Esophagus muscularis mucosa (tissue), 4 donors: Measurements from ENCODE around the gene JAKMIP1. TPM values are rescaled to one million over a fixed set of nuclear protein-coding genes. Genes with fewer than 3 reads are reported as not detected.

Experiments
- DNase-seq: peaks from one replicate; pipeline ENCODE4 v3.0.0-alpha.2; 2017; ENCODE audit errors: extremely low spot score
- H3K27ac ChIP-seq, 4 donors: fragments of 200-600 bp; sonication (generic); replicated peaks in 1 of 4; 1 replicate in 3 of 4; 2 replicates in 1 of 4; pipeline ENCODE4 v1.5.1; 2016 to 2019; ENCODE audit warnings: mild to moderate bottlenecking in 1 of 4
- H3K27me3 ChIP-seq, 4 donors: fragments of 200-600 bp; sonication (generic); one replicate each; pipeline versions ENCODE4 v1.5.1 to v1.6.0; 2016 to 2019
- H3K36me3 ChIP-seq, 4 donors: fragments of 200-600 bp; sonication (generic); one replicate each; pipeline ENCODE4 v1.5.1; 2016 to 2019
- H3K4me1 ChIP-seq, 4 donors: fragments of 200-600 bp; sonication (generic); one replicate each; pipeline ENCODE4 v1.5.1; 2016 to 2019
- H3K4me3 ChIP-seq, 4 donors: fragments of 200-600 bp; sonication (generic); 1 replicate in 2 of 4; 2 replicates in 2 of 4; pipeline ENCODE4 v1.5.1; 2016 to 2019; ENCODE audit warnings: mild to moderate bottlenecking in 4 of 4, moderate library complexity in 1 of 4
- H3K9me3 ChIP-seq, 4 donors: fragments of 200-600 bp; sonication (generic); 1 replicate in 3 of 4; 2 replicates in 1 of 4; pipeline ENCODE4 v1.5.1; 2016 to 2019
- EP300 ChIP-seq: sonication (generic); formaldehyde crosslinking; IDR thresholded peaks from one replicate; pipeline ENCODE4 v1.6.1; 2017; ENCODE audit warnings: antibody characterized with exemption
- POLR2A ChIP-seq: fragments of 450-650 bp; IDR thresholded peaks from one replicate; pipeline ENCODE4 v1.6.1; 2017; ENCODE audit warnings: antibody characterized with exemption, moderate library complexity, mild to moderate bottlenecking, low read depth
- POLR2AphosphoS5 ChIP-seq, 2 donors: sonication (generic); formaldehyde crosslinking; IDR thresholded peaks; one replicate each; pipeline ENCODE4 v1.6.1; 2017; ENCODE audit warnings: antibody characterized with exemption in 2 of 2
- WGBS: methylation state at CpG from one replicate; pipeline ENCODE4 v1.1.5; 2018; 5-methylcytosine and 5-hydroxymethylcytosine counted together
- intact Hi-C: fragments of 100-400 bp; cut with DNase I; formaldehyde crosslinking; loops from one replicate; pipeline ENCODE4 v1.15.1; 2023
- total RNA-seq, 4 donors: library from RNA; depleted of rRNA; stranded (reverse); fragments of >200 nt; gene quantifications; one replicate each; pipeline versions ENCODE4 v1.1.0 to v1.2.1, GENCODE V29; 2016
- TF ChIP-seq, protein P1 (sequence below), 3 experiments: fragments of 200-600 bp in 2 of 3; fragments of 450-650 bp in 1 of 3; sonication (generic) in 2 of 3; IDR thresholded peaks; one replicate each; pipeline ENCODE4 v1.5.1; 2017 to 2019; ENCODE audit warnings: antibody characterized with exemption in 3 of 3, mild to moderate bottlenecking in 2 of 3, moderate library complexity in 1 of 3

JAKMIP1 gene
- total RNA-seq, 4 donors from 2014 or later, result 0.57 to 2.8 (median 0.91) TPM

- no peak for DNase-seq
- Histone ChIP-seq H3K4me3 (no peak overlapping the region), H3K4me1 (no peaks in the 10 kb centered on the region), H3K27me3 (peaks cover 0 to 69% (median 0%) of the 10 kb centered on the region in 4 donors), H3K9me3 (no peaks in the 10 kb centered on the region), H3K36me3 (no peaks in the 10 kb centered on the region), H3K27ac (no peak overlapping the region)
- intact Hi-C loops, result no loop called here
- TF ChIP-seq POLR2A, result no peak
- no peak for TF ChIP-seq POLR2AphosphoS5 (IDR thresholded peaks at IDR 0.05)
- TF ChIP-seq EP300, result no peak
- TF ChIP-seq, protein P1, sequence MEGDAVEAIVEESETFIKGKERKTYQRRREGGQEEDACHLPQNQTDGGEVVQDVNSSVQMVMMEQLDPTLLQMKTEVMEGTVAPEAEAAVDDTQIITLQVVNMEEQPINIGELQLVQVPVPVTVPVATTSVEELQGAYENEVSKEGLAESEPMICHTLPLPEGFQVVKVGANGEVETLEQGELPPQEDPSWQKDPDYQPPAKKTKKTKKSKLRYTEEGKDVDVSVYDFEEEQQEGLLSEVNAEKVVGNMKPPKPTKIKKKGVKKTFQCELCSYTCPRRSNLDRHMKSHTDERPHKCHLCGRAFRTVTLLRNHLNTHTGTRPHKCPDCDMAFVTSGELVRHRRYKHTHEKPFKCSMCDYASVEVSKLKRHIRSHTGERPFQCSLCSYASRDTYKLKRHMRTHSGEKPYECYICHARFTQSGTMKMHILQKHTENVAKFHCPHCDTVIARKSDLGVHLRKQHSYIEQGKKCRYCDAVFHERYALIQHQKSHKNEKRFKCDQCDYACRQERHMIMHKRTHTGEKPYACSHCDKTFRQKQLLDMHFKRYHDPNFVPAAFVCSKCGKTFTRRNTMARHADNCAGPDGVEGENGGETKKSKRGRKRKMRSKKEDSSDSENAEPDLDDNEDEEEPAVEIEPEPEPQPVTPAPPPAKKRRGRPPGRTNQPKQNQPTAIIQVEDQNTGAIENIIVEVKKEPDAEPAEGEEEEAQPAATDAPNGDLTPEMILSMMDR (IDR thresholded peaks at IDR 0.05), result no peak
- WGBS, result 73% methylated on average over 12 of the region's 15 CpGs
Observed at GRCh38 chr4:6152869-6153705, 47.3 kb downstream of the JAKMIP1 start.

DNA sequence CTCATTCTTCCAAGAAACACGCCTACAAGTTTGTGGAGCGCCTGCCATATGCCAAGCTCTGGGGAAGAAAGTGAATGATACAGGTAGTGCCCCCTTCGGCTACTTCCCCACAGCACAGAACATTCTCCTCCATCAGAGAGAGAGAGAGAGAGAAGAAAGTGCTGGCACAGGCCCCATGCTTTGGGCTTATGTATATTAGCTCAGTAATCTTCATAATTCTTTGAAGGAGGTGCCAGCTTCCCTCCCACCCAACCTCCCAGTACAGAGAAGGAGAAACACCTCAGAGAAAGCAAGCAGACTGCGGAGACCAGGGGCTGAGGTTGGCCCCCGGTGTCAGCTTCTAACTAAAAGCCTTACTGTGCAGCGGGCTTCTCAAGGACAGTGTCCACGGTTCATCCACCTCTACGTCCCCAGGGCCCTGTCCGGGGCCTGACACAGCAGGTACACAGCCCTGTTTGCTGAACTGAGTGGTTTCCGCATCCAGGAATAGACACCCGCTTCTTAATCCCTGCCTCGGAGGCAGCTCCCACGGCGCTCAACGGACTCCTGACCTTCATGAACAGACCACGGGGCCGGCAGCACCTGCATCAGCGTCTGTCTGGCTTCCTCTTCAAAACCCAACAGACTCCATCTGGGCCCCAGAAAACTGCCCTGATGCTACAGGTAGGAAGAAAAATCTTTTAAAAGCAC is 50.2 kb downstream of the JAKMIP1 start:
- no peak overlapping the region for H3K27ac ChIP-seq
- 89% methylated on average over 16 of the region's 18 CpGs for WGBS
- no peaks in the 10 kb centered on the region for H3K36me3 ChIP-seq
- intact Hi-C loops, result no loop called here
- H3K27me3 ChIP-seq, result peaks cover 0 to 54% (median 0%) of the 10 kb centered on the region in 4 donors
- H3K4me3 ChIP-seq, result no peak overlapping the region
- TF ChIP-seq POLR2A (no peak), POLR2AphosphoS5 (IDR thresholded peaks at IDR 0.05) (no peak), EP300 (no peak)
- TF ChIP-seq, protein P1 (IDR thresholded peaks at IDR 0.05), result no peak
- no peaks in the 10 kb centered on the region for H3K4me1 ChIP-seq
- no peak for DNase-seq
- peaks cover 0 to 4% (median 2%) of the 10 kb centered on the region in 4 donors for H3K9me3 ChIP-seq

- no peak overlapping the region for H3K27ac ChIP-seq
- H3K4me3 ChIP-seq, result no peak overlapping the region
- DNase-seq, result no peak
- H3K4me1 ChIP-seq, result no peaks in the 10 kb centered on the region
- H3K36me3 ChIP-seq, result no peaks in the 10 kb centered on the region
- TF ChIP-seq POLR2AphosphoS5 (IDR thresholded peaks at IDR 0.05) (no peak), EP300 (no peak), POLR2A (no peak)
- TF ChIP-seq, protein P1 (IDR thresholded peaks at IDR 0.05), result no peak
- H3K27me3 ChIP-seq, result peaks cover 0 to 38% (median 0%) of the 10 kb centered on the region in 4 donors
- peaks cover 0 to 11% (median 7%) of the 10 kb centered on the region in 4 donors for H3K9me3 ChIP-seq
- intact Hi-C loops, result no loop called here
- 80% methylated on average over 20 of the region's 20 CpGs for WGBS
Observed at GRCh38 chr4:6148506-6149205, 51.7 kb downstream of the JAKMIP1 start.

DNA sequence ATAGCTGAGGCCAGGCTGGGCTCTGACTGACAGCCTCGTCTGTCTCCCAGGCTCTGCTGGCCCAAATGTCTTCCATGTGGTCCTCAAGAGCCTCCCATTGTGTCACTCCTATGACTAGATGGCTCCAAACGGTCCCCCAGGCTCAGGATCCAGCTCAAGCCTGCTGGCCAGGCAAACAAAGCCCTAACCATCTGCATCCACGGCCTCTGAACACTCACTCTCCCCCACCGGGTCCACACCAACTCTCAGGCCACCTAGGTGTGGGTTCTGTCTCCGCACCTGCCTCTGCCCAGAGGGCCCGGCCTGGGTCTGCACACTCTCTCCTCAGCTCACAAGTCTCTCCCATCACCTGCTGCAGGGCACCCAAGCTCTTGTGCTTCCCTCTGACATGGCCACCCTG is 52.9 kb downstream of the JAKMIP1 start:
- no peak overlapping the region for H3K27ac ChIP-seq
- DNase-seq, result no peak
- no peaks in the 10 kb centered on the region for H3K4me1 ChIP-seq
- no peaks in the 10 kb centered on the region for H3K36me3 ChIP-seq
- no peak for TF ChIP-seq POLR2AphosphoS5 (IDR thresholded peaks at IDR 0.05)
- TF ChIP-seq POLR2A, result no peak
- TF ChIP-seq, protein P1 (IDR thresholded peaks at IDR 0.05), result no peak
- no peak for TF ChIP-seq EP300
- intact Hi-C loops, result no loop called here
- H3K27me3 ChIP-seq, result peaks cover 0 to 29% (median 0%) of the 10 kb centered on the region in 4 donors
- WGBS, result 92% methylated on average over 4 of the region's 6 CpGs
- no peak overlapping the region for H3K4me3 ChIP-seq
- H3K9me3 ChIP-seq, result peaks cover 0 to 11% (median 8%) of the 10 kb centered on the region in 4 donors
